GM12892 (cell line): ENCODE results near the gene CALHM4.

Experiments
- POLR2A ChIP-seq: IDR thresholded peaks from 2 replicates; pipeline ENCODE4 v1.6.1; 2011; ENCODE audit warnings: low read depth, low read length, control low read depth
- POLR2AphosphoS5 ChIP-seq: IDR thresholded peaks from 2 replicates; pipeline ENCODE4 v1.6.1; 2011; ENCODE audit warnings: low read depth, low read length, control low read depth

- TF ChIP-seq POLR2A (no peak), POLR2AphosphoS5 (no peak)
Measured at GRCh38 chr6:116562614-116563013, 9.1 kb downstream of the CALHM4 start.
